HG03378 (cell line): Measurements from ENCODE around the gene RUNX1.

Experiments used
- ATAC-seq: cut with Tn5 transposase; IDR thresholded peaks from one replicate; pipeline ENCODE4 v1.9.1; 2021; ENCODE audit warnings: mild to moderate bottlenecking, moderate library complexity; ENCODE audit not compliant: unreplicated experiment

Gene RUNX1

GRCh38 chr21:34836103-34836932, 212.8 kb downstream of the RUNX1 start:
- no peak for ATAC-seq

GRCh38 chr21:34835526-34835925, 213.6 kb downstream of the RUNX1 start:
- no peak for ATAC-seq

- ATAC-seq: no peak
These were observed 214.1 kb downstream of the RUNX1 start for GRCh38 chr21:34834852-34835501.

- ATAC-seq: no peak
These were observed 214.8 kb downstream of the RUNX1 start for GRCh38 chr21:34834290-34834689.

- ATAC-seq: no peak
These were observed 215.6 kb downstream of the RUNX1 start for GRCh38 chr21:34833465-34833864.

- ATAC-seq: no peak
These were observed 218.5 kb downstream of the RUNX1 start for GRCh38 chr21:34830386-34831170.

GRCh38 chr21:34827445-34828235, 221.5 kb downstream of the RUNX1 start:
- no peak for ATAC-seq

GRCh38 chr21:34826836-34827235, 222.3 kb downstream of the RUNX1 start:
- no peak for ATAC-seq

- no peak for ATAC-seq
These were observed 223.1 kb downstream of the RUNX1 start for GRCh38 chr21:34825948-34826548.

GRCh38 chr21:34825101-34825500, 224.0 kb downstream of the RUNX1 start:
- ATAC-seq: no peak

GRCh38 chr21:34824314-34824713, 224.8 kb downstream of the RUNX1 start:
- ATAC-seq: no peak

- no peak for ATAC-seq
These were observed 226.2 kb downstream of the RUNX1 start for GRCh38 chr21:34822942-34823341.

GRCh38 chr21:34822168-34822567, 226.9 kb downstream of the RUNX1 start:
- no peak for ATAC-seq

GRCh38 chr21:34821717-34822116, 227.4 kb downstream of the RUNX1 start:
- no peak for ATAC-seq

GRCh38 chr21:34820051-34820450, 229.1 kb downstream of the RUNX1 start:
- ATAC-seq: no peak

GRCh38 chr21:34819357-34819999, 229.6 kb downstream of the RUNX1 start:
- no peak for ATAC-seq

GRCh38 chr21:34818662-34819158, 230.4 kb downstream of the RUNX1 start:
- ATAC-seq: no peak

- no peak for ATAC-seq
These were observed 231.1 kb downstream of the RUNX1 start for GRCh38 chr21:34817821-34818661.
